ENCODE measurements around the gene LCN2. TPM values are rescaled to one million over a fixed set of nuclear protein-coding genes. Genes with fewer than 3 reads are reported as not detected.
A peak's percentile ranks its signal among the peaks of the same experiment; 100 is the strongest.

LCN2 gene
- total and polyA plus RNA-seq, 9 of the 15 experiments (the other 6 are each of a cell fraction or from before 2014, with no cell fraction given), result 0.10 to 1.2 (median 0.44) TPM; not detected in 1

- TF ChIP-seq, protein P1, sequence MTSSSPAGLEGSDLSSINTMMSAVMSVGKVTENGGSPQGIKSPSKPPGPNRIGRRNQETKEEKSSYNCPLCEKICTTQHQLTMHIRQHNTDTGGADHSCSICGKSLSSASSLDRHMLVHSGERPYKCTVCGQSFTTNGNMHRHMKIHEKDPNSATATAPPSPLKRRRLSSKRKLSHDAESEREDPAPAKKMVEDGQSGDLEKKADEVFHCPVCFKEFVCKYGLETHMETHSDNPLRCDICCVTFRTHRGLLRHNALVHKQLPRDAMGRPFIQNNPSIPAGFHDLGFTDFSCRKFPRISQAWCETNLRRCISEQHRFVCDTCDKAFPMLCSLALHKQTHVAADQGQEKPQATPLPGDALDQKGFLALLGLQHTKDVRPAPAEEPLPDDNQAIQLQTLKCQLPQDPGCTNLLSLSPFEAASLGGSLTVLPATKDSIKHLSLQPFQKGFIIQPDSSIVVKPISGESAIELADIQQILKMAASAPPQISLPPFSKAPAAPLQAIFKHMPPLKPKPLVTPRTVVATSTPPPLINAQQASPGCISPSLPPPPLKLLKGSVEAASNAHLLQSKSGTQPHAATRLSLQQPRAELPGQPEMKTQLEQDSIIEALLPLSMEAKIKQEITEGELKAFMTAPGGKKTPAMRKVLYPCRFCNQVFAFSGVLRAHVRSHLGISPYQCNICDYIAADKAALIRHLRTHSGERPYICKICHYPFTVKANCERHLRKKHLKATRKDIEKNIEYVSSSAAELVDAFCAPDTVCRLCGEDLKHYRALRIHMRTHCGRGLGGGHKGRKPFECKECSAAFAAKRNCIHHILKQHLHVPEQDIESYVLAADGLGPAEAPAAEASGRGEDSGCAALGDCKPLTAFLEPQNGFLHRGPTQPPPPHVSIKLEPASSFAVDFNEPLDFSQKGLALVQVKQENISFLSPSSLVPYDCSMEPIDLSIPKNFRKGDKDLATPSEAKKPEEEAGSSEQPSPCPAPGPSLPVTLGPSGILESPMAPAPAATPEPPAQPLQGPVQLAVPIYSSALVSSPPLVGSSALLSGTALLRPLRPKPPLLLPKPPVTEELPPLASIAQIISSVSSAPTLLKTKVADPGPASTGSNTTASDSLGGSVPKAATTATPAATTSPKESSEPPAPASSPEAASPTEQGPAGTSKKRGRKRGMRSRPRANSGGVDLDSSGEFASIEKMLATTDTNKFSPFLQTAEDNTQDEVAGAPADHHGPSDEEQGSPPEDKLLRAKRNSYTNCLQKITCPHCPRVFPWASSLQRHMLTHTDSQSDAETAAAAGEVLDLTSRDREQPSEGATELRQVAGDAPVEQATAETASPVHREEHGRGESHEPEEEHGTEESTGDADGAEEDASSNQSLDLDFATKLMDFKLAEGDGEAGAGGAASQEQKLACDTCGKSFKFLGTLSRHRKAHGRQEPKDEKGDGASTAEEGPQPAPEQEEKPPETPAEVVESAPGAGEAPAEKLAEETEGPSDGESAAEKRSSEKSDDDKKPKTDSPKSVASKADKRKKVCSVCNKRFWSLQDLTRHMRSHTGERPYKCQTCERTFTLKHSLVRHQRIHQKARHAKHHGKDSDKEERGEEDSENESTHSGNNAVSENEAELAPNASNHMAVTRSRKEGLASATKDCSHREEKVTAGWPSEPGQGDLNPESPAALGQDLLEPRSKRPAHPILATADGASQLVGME (CRISPR knock-in tag; IDR thresholded peaks at IDR 0.05), result no peak
- 0 out of 2 replicates have a peak, but pooled peaks have one; percentile 59 for TF ChIP-seq ZNF263 (CRISPR knock-in tag; IDR thresholded peaks at IDR 0.05; ENCODE audit: borderline replicate concordance)
- TF ChIP-seq ETV6 (IDR thresholded peaks at IDR 0.05; ENCODE audit: borderline replicate concordance in 1 of 2, low read depth in 2 of 2, low read length in 1 of 2), result no peak
- TF ChIP-seq ETV6 (CRISPR knock-in tag; IDR thresholded peaks at IDR 0.05; ENCODE audit: borderline replicate concordance), result no peak
- TF ChIP-seq ZBTB9 (CRISPR knock-in tag; IDR thresholded peaks at IDR 0.05), result 0 out of 2 replicates have a peak, but pooled peaks have one; percentile 71
- no peak for TF ChIP-seq SMAD2 (IDR thresholded peaks at IDR 0.05; ENCODE audit: low read depth, low read length)
- no peak for TF ChIP-seq WHSC1 (IDR thresholded peaks at IDR 0.05; ENCODE audit: low read length)
- TF ChIP-seq NR2C2 (CRISPR knock-in tag; IDR thresholded peaks at IDR 0.05), result no peak
- TF ChIP-seq NR2C2 (tag; IDR thresholded peaks at IDR 0.05), result peak; percentile 87
- TF ChIP-seq UBTF (IDR thresholded peaks at IDR 0.05; ENCODE audit: borderline replicate concordance in 1 of 2, low read depth in 2 of 2, low read length in 2 of 2), result 0 out of 4 replicates have a peak, but pooled peaks of 1 of the 2 experiments have one; percentile 58
- TF ChIP-seq EHMT2 (IDR thresholded peaks at IDR 0.05), result no peak
- TF ChIP-seq FOXK1 (CRISPR knock-in tag; IDR thresholded peaks at IDR 0.05; ENCODE audit: borderline replicate concordance), result peak; percentile 58; the same call in 1 of the 2 replicates
- peak; percentile 44; the same call in 1 of the 2 replicates for TF ChIP-seq CBFA2T2 (conservative IDR thresholded peaks at IDR 0.05)
- no peak for TF ChIP-seq EP300 (IDR thresholded peaks at IDR 0.05; ENCODE audit: low read length)
- peak in 1 of 2 experiments; percentile 35; a peak in 1 of 4 replicates for TF ChIP-seq TEAD1 (CRISPR knock-in tag; IDR thresholded peaks at IDR 0.05)
Observed at GRCh38 chr9:128127990-128128835, 21.0 kb upstream of the LCN2 start (continued).
